ENCODE measurements around the gene LDAF1. TPM values are rescaled to one million over a fixed set of nuclear protein-coding genes. Genes with fewer than 3 reads are reported as not detected.

LDAF1 gene
- total and polyA plus RNA-seq, 4 donors, result 1.2 to 2.4 (median 1.7) TPM

DNA sequence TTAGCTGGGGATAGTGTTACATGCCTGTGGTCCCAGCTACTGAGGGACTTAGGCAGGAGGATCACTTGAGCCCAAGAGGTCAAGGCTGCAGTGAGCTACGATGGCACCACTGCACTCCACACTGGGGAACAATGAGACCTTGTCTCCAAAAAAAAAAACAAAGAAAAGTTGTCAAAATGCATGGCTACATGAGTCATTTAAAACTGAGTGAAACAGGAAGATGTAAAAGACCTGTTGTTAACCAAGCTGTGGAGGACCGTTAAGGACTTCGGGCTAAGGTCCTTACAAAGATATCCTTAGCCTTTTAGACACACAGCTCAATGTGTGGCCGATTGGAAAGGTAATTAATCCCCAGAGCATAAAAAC lies 27.8 kb downstream of the LDAF1 start:
- H3K27ac ChIP-seq (ENCODE audit: low read depth in 1 of 2, low read length in 2 of 2), result no peak overlapping the region
- H3K27me3 ChIP-seq (ENCODE audit: control insufficient read depth in 4 of 4, insufficient read depth in 4 of 4, low read length in 3 of 4), result no peaks in the 10 kb centered on the region
- DNase-seq (ENCODE audit: low spot score), result no peak
- no peak overlapping the region for H3K4me3 ChIP-seq (ENCODE audit: low read depth in 1 of 3, low read length in 3 of 3)
- H3K36me3 ChIP-seq (ENCODE audit: control insufficient read depth in 4 of 4, insufficient read depth in 3 of 4, low read depth in 1 of 4, low read length in 3 of 4), result peaks cover 0 to 3% (median under 1%) of the 10 kb centered on the region in 4 donors
- no peaks in the 10 kb centered on the region for H3K9me3 ChIP-seq (ENCODE audit: control insufficient read depth in 4 of 4, low read length in 3 of 4)
- no peak overlapping the region for H3K9ac ChIP-seq (ENCODE audit: low read depth in 1 of 2, low read length in 2 of 2)
- TF ChIP-seq NR2F2 (IDR thresholded peaks at IDR 0.05) (no peak), HNF4A (conservative IDR thresholded peaks at IDR 0.05) (no peak)
- TF ChIP-seq, protein P1, sequence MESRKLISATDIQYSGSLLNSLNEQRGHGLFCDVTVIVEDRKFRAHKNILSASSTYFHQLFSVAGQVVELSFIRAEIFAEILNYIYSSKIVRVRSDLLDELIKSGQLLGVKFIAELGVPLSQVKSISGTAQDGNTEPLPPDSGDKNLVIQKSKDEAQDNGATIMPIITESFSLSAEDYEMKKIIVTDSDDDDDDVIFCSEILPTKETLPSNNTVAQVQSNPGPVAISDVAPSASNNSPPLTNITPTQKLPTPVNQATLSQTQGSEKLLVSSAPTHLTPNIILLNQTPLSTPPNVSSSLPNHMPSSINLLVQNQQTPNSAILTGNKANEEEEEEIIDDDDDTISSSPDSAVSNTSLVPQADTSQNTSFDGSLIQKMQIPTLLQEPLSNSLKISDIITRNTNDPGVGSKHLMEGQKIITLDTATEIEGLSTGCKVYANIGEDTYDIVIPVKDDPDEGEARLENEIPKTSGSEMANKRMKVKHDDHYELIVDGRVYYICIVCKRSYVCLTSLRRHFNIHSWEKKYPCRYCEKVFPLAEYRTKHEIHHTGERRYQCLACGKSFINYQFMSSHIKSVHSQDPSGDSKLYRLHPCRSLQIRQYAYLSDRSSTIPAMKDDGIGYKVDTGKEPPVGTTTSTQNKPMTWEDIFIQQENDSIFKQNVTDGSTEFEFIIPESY (IDR thresholded peaks at IDR 0.05), result no peak
- H3K4me1 ChIP-seq (ENCODE audit: control insufficient read depth in 4 of 4, insufficient read depth in 4 of 4, low read length in 3 of 4), result peaks cover 0 to 2% (median 0%) of the 10 kb centered on the region in 4 donors
- WGBS, result 73% methylated on average over 4 of the region's 4 CpGs

DNA sequence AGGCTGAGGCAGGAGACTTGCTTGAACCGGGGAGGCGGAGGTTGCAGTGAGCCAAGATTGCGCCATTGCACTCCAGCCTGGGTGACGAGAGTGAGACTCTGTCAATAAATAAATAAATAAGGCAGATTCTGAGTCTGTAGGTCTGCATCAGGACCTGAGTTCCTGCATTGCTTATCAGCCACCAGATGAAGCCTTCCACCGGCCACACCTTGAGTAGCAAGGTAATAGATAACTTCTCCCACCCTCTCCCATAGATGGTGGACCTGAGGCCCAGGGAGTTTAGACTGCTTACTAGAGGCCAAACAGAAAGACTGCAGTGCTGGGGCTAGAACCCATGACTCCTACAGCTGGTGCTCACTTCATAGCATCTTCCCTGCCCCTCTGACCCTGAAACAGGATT lies 30.8 kb downstream of the LDAF1 start:
- no peaks in the 10 kb centered on the region for H3K36me3 ChIP-seq (ENCODE audit: control insufficient read depth in 4 of 4, insufficient read depth in 3 of 4, low read depth in 1 of 4, low read length in 3 of 4)
- no peak overlapping the region for H3K9ac ChIP-seq (ENCODE audit: low read depth in 1 of 2, low read length in 2 of 2)
- WGBS, result 58% methylated on average over 5 of the region's 5 CpGs
- no peak overlapping the region for H3K4me3 ChIP-seq (ENCODE audit: low read depth in 1 of 3, low read length in 3 of 3)
- no peak for DNase-seq (ENCODE audit: low spot score)
- H3K4me1 ChIP-seq (ENCODE audit: control insufficient read depth in 4 of 4, insufficient read depth in 4 of 4, low read length in 3 of 4), result peaks cover 0 to 2% (median 0%) of the 10 kb centered on the region in 4 donors
- TF ChIP-seq, protein P2, sequence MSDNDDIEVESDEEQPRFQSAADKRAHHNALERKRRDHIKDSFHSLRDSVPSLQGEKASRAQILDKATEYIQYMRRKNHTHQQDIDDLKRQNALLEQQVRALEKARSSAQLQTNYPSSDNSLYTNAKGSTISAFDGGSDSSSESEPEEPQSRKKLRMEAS (IDR thresholded peaks at IDR 0.05), result no peak
- TF ChIP-seq HNF4G (IDR thresholded peaks at IDR 0.05) (no peak), RXRA (IDR thresholded peaks at IDR 0.05) (no peak), JUND (IDR thresholded peaks at IDR 0.05) (no peak), RAD21 (IDR thresholded peaks at IDR 0.05) (no peak)
- TF ChIP-seq, protein P1 (IDR thresholded peaks at IDR 0.05), result no peak
- H3K9me3 ChIP-seq (ENCODE audit: control insufficient read depth in 4 of 4, low read length in 3 of 4), result no peaks in the 10 kb centered on the region
- H3K27ac ChIP-seq (ENCODE audit: low read depth in 1 of 2, low read length in 2 of 2), result no peak overlapping the region
- no peaks in the 10 kb centered on the region for H3K27me3 ChIP-seq (ENCODE audit: control insufficient read depth in 4 of 4, insufficient read depth in 4 of 4, low read length in 3 of 4)

DNA sequence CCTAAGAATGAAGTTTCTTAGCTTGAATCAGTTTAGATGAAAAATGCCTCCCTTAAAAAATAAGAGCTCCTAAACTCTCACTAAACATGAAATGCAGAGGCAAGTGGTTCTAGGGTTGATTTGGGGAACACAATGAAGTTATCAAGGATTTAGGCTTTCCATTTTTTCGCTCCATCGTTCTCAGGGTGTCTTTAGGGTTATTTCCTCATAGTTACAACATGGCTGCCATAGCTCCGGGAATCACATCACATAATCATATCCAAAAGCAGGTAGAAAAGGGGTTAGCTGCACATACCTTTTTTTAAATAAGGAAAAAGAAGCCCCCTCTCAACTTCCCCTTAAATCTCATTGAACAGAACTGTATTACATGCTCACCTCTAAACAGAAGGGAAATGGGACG lies 31.5 kb downstream of the LDAF1 start:
- Histone ChIP-seq H3K4me1 (ENCODE audit: control insufficient read depth in 4 of 4, insufficient read depth in 4 of 4, low read length in 3 of 4) (peaks cover 0 to 2% (median 0%) of the 10 kb centered on the region in 4 donors), H3K27ac (ENCODE audit: low read depth in 1 of 2, low read length in 2 of 2) (no peak overlapping the region), H3K9me3 (ENCODE audit: control insufficient read depth in 4 of 4, low read length in 3 of 4) (no peaks in the 10 kb centered on the region), H3K9ac (ENCODE audit: low read depth in 1 of 2, low read length in 2 of 2) (no peak overlapping the region), H3K36me3 (ENCODE audit: control insufficient read depth in 4 of 4, insufficient read depth in 3 of 4, low read depth in 1 of 4, low read length in 3 of 4) (no peaks in the 10 kb centered on the region), H3K4me3 (ENCODE audit: low read depth in 1 of 3, low read length in 3 of 3) (no peak overlapping the region), H3K27me3 (ENCODE audit: control insufficient read depth in 4 of 4, insufficient read depth in 4 of 4, low read length in 3 of 4) (no peaks in the 10 kb centered on the region)
- WGBS, result 95% methylated on average over 4 of the region's 4 CpGs
- TF ChIP-seq, protein P3, sequence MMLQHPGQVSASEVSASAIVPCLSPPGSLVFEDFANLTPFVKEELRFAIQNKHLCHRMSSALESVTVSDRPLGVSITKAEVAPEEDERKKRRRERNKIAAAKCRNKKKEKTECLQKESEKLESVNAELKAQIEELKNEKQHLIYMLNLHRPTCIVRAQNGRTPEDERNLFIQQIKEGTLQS (IDR thresholded peaks at IDR 0.05), result no peak
- TF ChIP-seq YY1 (IDR thresholded peaks at IDR 0.05), result no peak
- no peak for DNase-seq (ENCODE audit: low spot score)

Data from liver (tissue), 9 donors.